NCI-H526 (cell line): ENCODE data around the gene FAM229A.

Experiments used
- DNase-seq, 2 experiments: peaks; one replicate each; lab custom pipeline; 2025; lab: John Stamatoyannopoulos, UW

The FAM229A gene

GRCh38 chr1:32331549-32331948 lies 30.7 kb downstream of the FAM229A start:
- no peak for DNase-seq

GRCh38 chr1:32330558-32331151 lies 31.6 kb downstream of the FAM229A start:
- DNase-seq: no peak

- no peak for DNase-seq
Measured at GRCh38 chr1:32329931-32330466, 32.3 kb downstream of the FAM229A start.

DNA sequence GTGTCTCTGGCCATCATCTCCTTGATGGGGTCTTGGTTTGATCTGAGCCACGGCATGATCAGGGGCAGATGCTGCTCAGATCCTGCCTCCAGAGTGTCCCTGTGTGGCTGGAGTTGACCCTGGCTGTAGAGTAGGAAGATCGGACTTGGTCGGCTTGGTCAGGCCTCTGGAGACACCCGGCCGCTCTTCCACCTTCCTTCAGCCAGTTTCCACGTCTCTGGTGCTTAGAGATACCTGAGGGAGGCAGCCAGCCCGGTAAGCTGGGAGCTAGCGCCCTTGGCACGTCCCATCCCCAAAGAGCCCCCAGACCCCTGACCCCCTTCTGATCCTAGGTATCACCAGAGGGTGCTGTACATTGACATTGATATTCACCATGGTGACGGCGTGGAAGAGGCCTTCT lies 35.1 kb downstream of the FAM229A start:
- DNase-seq: no peak

- DNase-seq: peak in 1 of 2 experiments; percentile 52
Measured at GRCh38 chr1:32321712-32322291, 40.5 kb downstream of the FAM229A start.

DNA sequence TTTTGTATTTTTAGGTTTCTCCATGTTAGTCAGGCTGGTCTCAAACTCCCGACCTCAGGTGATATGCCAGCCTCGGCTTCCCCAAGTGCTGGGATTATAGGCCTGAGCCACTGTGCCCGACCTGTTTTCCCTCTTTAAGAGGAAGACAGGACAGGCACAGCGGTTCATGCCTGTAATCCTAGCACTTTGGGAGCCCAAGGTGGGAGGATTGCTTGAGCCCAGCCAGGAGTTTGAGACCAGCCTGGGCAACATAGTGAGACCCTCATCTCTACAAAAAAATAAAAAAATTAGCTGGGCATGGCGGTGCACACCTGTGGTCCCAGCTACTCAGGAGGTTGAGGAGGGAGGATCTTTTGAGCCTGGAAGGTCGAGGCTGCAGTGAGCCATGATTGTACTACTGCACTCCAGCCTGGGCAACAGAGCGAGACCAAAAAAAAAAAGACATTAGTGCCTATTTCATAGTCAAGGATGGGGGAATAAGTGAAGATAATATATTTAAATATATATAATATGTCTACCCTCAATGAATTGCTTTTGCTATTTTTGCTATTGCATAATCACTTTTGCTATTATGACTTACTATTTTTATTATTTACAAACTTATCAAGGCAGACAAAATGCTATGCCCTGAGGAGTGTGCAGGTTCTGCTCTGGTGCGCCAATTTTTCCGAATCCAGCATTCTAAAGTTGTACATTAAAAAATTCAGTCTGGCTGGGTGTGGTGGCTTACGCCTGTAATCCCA lies 44.0 kb downstream of the FAM229A start:
- no peak for DNase-seq

DNA sequence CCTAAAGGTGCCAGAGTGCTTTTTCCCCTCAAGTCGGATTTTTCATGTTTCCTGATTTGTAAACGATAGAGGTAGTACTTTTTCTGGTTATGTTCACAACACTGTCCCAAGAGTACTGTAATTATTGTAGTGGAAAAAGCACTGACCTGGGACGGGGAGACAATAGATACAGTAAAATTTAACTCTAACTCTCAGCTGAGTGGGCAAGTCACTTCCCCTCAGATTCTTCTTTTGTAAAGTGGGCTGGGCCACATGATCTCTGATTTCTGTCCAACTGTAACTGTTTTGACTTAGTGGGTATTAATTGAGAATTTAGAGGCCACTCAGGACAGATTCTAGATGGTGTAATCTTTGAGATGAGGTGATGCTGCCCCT lies 45.4 kb downstream of the FAM229A start:
- DNase-seq: no peak

DNA sequence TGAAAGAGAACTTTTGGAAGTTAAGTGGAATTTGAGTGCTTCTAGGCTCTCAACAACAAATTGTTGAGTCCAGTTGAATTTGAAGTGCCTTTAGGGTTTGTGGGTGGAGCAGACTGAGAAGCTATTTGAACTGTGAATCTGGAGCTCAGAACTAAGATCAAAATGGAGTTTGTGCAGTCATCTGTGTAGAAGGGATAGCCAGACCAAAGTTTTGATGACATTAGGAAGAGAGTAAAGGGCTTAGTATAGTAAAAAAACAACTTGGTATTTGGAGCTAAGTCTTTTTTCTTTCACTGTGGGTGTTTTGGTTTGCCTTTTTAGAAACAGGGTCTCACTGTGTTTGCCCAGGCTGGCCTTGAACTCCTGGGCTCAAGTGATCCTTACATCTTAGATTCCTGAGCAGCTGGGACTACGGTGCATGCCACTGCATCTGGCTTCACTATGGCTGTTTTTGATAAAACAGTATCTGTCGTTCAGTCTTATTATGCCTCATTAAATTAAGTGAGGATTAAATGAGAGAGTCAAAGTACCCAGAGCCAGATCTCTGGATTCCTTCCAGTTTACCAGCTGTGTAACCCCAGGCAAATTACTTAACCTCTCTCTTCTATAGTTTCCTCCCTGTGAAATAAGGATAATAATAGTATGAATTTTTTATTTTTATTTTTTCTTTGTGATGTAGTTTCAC lies 50.4 kb downstream of the FAM229A start:
- no peak for DNase-seq
